Endodermal cell (in vitro differentiated cells): ENCODE results near the gene HS6ST3. TPM values are rescaled to one million over a fixed set of nuclear protein-coding genes. Genes with fewer than 3 reads are reported as not detected.

Source experiments
- DNase-seq: peaks from one replicate; pipeline ENCODE4 v3.0.0-alpha.2; 2017
- H3K27ac ChIP-seq: 2 replicates; pipeline ENCODE4 v1.5.1; 2013; ENCODE audit warnings: mild to moderate bottlenecking, low read depth, low read length, moderate library complexity
- H3K27me3 ChIP-seq: 2 replicates; pipeline ENCODE4 v1.6.1; 2013; ENCODE audit warnings: mild to moderate bottlenecking, low read length, moderate library complexity; ENCODE audit not compliant: insufficient read depth, control insufficient read depth, poor library complexity, severe bottlenecking
- H3K36me3 ChIP-seq: 2 replicates; pipeline ENCODE4 v1.7.0; 2013; ENCODE audit warnings: mild to moderate bottlenecking, low read length, moderate library complexity; ENCODE audit not compliant: control insufficient read depth, insufficient read depth
- H3K4me1 ChIP-seq: one replicate; pipeline ENCODE4 v1.7.0; 2013; ENCODE audit warnings: low read length; ENCODE audit not compliant: control insufficient read depth, insufficient read depth
- H3K4me3 ChIP-seq: 2 replicates; pipeline ENCODE4 v1.5.1; 2013; ENCODE audit warnings: mild to moderate bottlenecking, low read length, moderate library complexity
- H3K9ac ChIP-seq: 2 replicates; pipeline ENCODE4 v1.6.1; 2013; ENCODE audit warnings: mild to moderate bottlenecking, low read length, moderate library complexity; ENCODE audit not compliant: poor library complexity, severe bottlenecking; ENCODE audit errors: extremely low read depth
- H3K9me3 ChIP-seq: 2 replicates; pipeline ENCODE4 v1.6.1; 2013; ENCODE audit warnings: mild to moderate bottlenecking, low read length, moderate library complexity; ENCODE audit not compliant: control insufficient read depth
- H3K27ac Mint-ChIP-seq: 2 replicates; pipeline ENCODE4 v1.8.0; 2020; ENCODE audit warnings: mixed read lengths
- H3K27me3 Mint-ChIP-seq: 2 replicates; pipeline ENCODE4 v1.8.0; 2021; ENCODE audit warnings: mild to moderate bottlenecking, mixed read lengths; ENCODE audit not compliant: insufficient read depth
- H3K36me3 Mint-ChIP-seq: 2 replicates; pipeline ENCODE4 v1.8.0; 2020; ENCODE audit warnings: low read depth, mixed read lengths
- H3K4me1 Mint-ChIP-seq: 2 replicates; pipeline ENCODE4 v1.8.0; 2020; ENCODE audit warnings: mixed read lengths
- H3K4me3 Mint-ChIP-seq: 2 replicates; pipeline ENCODE4 v1.8.0; 2020; ENCODE audit warnings: mild to moderate bottlenecking, moderate library complexity, mixed read lengths
- H3K9me3 Mint-ChIP-seq: 2 replicates; pipeline ENCODE4 v1.8.0; 2020; ENCODE audit warnings: mild to moderate bottlenecking, mixed read lengths
- CTCF ChIP-seq: fragments of 200-600 bp; sonication (generic); conservative IDR thresholded peaks from 2 replicates; pipeline ENCODE4 v1.5.0; 2021; ENCODE audit warnings: antibody characterized with exemption, mild to moderate bottlenecking
- WGBS, 2 experiments: methylation state at CpG; one replicate each; pipeline versions ENCODE4 v1.1.5 to v1.1.7; 2013; ENCODE audit warnings: missing lambda C conversion rate in 2 of 2, mixed read lengths in 1 of 2; ENCODE audit not compliant: insufficient coverage in 1 of 2, insufficient read length in 1 of 2; 5-methylcytosine and 5-hydroxymethylcytosine counted together
- total RNA-seq, 2 donors: library from RNA; stranded (reverse); fragmentation: NEBNext Ultra II Directional in 1 of 2; extraction: Animal tissue kit (Norgen Biotek cat#: 25700) in 1 of 2; gene quantifications; 2 replicates in 1 of 2; 3 replicates in 1 of 2; pipeline ENCODE4 v1.2.1, GENCODE V29; 2021

The HS6ST3 gene
- total RNA-seq, 2 donors from 2014 or later = 0.84 to 1.1 TPM

DNA sequence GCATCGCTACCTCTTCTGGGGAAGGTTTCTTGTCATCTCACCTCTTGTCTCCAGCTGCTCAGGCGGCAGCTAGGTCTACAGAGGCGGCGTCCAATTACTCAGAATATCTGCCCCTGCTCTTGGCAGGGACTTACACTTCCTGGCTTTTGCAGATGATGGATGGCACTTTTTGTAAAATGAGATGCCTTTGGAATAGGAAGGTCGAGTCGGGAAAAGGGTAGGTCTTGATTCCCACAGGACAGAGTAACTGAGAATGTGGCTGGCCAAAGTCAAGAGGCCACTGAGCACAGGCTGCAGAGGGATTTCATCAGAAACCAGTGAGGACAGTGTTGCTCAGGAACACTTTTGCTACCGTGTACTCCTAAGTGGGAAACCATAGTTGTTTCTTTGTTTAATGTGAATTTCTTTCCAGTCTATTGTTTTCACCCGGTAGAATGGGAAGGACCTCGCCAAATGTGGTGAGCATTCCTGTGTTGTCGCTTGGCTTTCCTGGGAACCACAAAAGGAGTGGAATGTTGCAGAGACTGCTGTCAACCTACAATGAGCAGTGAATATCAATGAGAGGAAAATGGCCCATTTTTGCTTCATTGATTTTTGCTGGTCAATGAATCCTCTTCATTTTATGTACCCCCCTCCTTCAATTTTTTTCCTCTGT, 383.7 kb downstream of the HS6ST3 start:
- WGBS, 2 experiments = 81 to 92% methylated on average over 8 to 10 of the region's 10 CpGs
- Mint-ChIP-seq H3K9me3 (peaks cover 4% of the 10 kb centered on the region), H3K27me3 (peaks cover 38% of the 10 kb centered on the region), H3K4me3 (no peak overlapping the region), H3K4me1 (peaks cover 22% of the 10 kb centered on the region), H3K27ac (no peak overlapping the region), H3K36me3 (no peaks in the 10 kb centered on the region)
- H3K4me3 ChIP-seq = no peak overlapping the region
- no peak overlapping the region for H3K9ac ChIP-seq
- no peaks in the 10 kb centered on the region for H3K36me3 ChIP-seq
- no peak for TF ChIP-seq CTCF
- no peaks in the 10 kb centered on the region for H3K27me3 ChIP-seq
- H3K9me3 ChIP-seq = no peaks in the 10 kb centered on the region
- peak overlapping the region; percentile 87 for H3K27ac ChIP-seq
- DNase-seq = no peak
- no peaks in the 10 kb centered on the region for H3K4me1 ChIP-seq

DNA sequence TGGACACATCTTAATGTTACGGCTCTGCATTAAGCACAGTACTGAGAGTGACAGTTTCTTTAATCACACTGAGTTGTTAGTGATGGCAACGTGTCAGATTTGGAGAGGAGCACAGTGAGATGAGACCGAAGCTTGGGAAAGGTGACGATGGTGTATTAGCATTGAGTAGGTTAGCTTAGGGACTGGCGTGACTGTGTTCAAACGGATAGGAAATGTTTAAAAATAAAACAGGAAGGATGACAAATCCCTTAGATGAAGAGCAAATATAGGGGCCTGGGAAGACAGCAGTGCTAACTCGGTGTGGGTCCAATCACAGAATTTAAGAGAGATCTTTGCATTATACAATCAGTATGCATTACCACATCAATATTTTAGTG, 384.3 kb downstream of the HS6ST3 start:
- Mint-ChIP-seq H3K36me3 (no peaks in the 10 kb centered on the region), H3K27me3 (peaks cover 37% of the 10 kb centered on the region), H3K4me3 (no peak overlapping the region), H3K9me3 (peaks cover 4% of the 10 kb centered on the region), H3K4me1 (peaks cover 27% of the 10 kb centered on the region), H3K27ac (no peak overlapping the region)
- H3K9me3 ChIP-seq = no peaks in the 10 kb centered on the region
- H3K27ac ChIP-seq = peak overlapping the region; percentile 87
- WGBS, 2 experiments = 89% methylated on average over 5 to 7 of the region's 7 CpGs
- H3K36me3 ChIP-seq = no peaks in the 10 kb centered on the region
- H3K4me1 ChIP-seq = no peaks in the 10 kb centered on the region
- DNase-seq = no peak
- no peak overlapping the region for H3K9ac ChIP-seq
- H3K27me3 ChIP-seq = no peaks in the 10 kb centered on the region
- no peak for TF ChIP-seq CTCF
- H3K4me3 ChIP-seq = no peak overlapping the region

GRCh38 chr13:96475103-96475502, 385.2 kb downstream of the HS6ST3 start:
- no peak overlapping the region for H3K27ac Mint-ChIP-seq
- no peaks in the 10 kb centered on the region for H3K36me3 Mint-ChIP-seq
- Histone ChIP-seq H3K36me3 (no peaks in the 10 kb centered on the region), H3K9ac (no peak overlapping the region), H3K27me3 (no peaks in the 10 kb centered on the region), H3K9me3 (no peaks in the 10 kb centered on the region), H3K4me3 (no peak overlapping the region), H3K4me1 (no peaks in the 10 kb centered on the region), H3K27ac (no peak overlapping the region)
- peaks cover 4% of the 10 kb centered on the region for H3K9me3 Mint-ChIP-seq
- peaks cover 27% of the 10 kb centered on the region for H3K4me1 Mint-ChIP-seq
- no peak for TF ChIP-seq CTCF
- no peak for DNase-seq
- H3K27me3 Mint-ChIP-seq = peaks cover 30% of the 10 kb centered on the region
- 83 to 93% methylated on average over 2 to 4 of the region's 4 CpGs for WGBS, 2 experiments
- H3K4me3 Mint-ChIP-seq = no peak overlapping the region
